ENCODE measurements around the gene TTLL11.

GRCh38 chr9:122092611-122093506, at the start of gene TTLL11:
- peak in 1 of 2 donors; percentile 37 for TF ChIP-seq POLR2A (IDR thresholded peaks at IDR 0.05)
- TF ChIP-seq CTCF (IDR thresholded peaks at IDR 0.05), result peak in 1 of 5 experiments; percentile 41

Data from tibial nerve (tissue), 3 donors.